Activated CD8-positive, alpha-beta memory T cell treated with anti-CD3 and anti-CD28 coated beads, Interleukin-2, amount 50 U/mL, for 1 hour (primary cell): ENCODE data around the gene HMGB2.

Experiments
- DNase-seq: peaks from one replicate; pipeline ENCODE4 v3.0.0-alpha.2; 2020; ENCODE audit errors: extremely low read depth

The HMGB2 gene

GRCh38 chr4:173334891-173335752, 964 bp upstream of the HMGB2 start:
- DNase-seq, result no peak

GRCh38 chr4:173333658-173334084, 487 bp downstream of the HMGB2 start:
- DNase-seq, result no peak

GRCh38 chr4:173332963-173333657, 1.0 kb downstream of the HMGB2 start:
- DNase-seq, result no peak

- no peak for DNase-seq
Measured at GRCh38 chr4:173332021-173332487, 2.1 kb downstream of the HMGB2 start.

GRCh38 chr4:173330590-173330989, 3.6 kb downstream of the HMGB2 start:
- no peak for DNase-seq

- no peak for DNase-seq
Measured at GRCh38 chr4:173328236-173328901, 5.8 kb downstream of the HMGB2 start.

- DNase-seq, result no peak
Measured at GRCh38 chr4:173325007-173325736, 9.0 kb downstream of the HMGB2 start.

GRCh38 chr4:173319696-173320095, 14.5 kb downstream of the HMGB2 start:
- DNase-seq, result no peak

- no peak for DNase-seq
Measured at GRCh38 chr4:173318648-173319211, 15.4 kb downstream of the HMGB2 start.

GRCh38 chr4:173318240-173318639, 15.9 kb downstream of the HMGB2 start:
- DNase-seq, result no peak

GRCh38 chr4:173317004-173317403, 17.2 kb downstream of the HMGB2 start:
- no peak for DNase-seq

- no peak for DNase-seq
Measured at GRCh38 chr4:173316060-173316459, 18.1 kb downstream of the HMGB2 start.

GRCh38 chr4:173314715-173315114, 19.4 kb downstream of the HMGB2 start:
- DNase-seq, result no peak

GRCh38 chr4:173311368-173311767, 22.8 kb downstream of the HMGB2 start:
- no peak for DNase-seq

GRCh38 chr4:173307778-173308177, 26.4 kb downstream of the HMGB2 start:
- DNase-seq, result no peak

- no peak for DNase-seq
Measured at GRCh38 chr4:173301518-173302201, 32.5 kb downstream of the HMGB2 start.

- DNase-seq, result no peak
Measured at GRCh38 chr4:173294444-173294843, 39.7 kb downstream of the HMGB2 start.

GRCh38 chr4:173293663-173294062, 40.5 kb downstream of the HMGB2 start:
- DNase-seq, result no peak

- DNase-seq, result no peak
Measured at GRCh38 chr4:173291899-173292298, 42.3 kb downstream of the HMGB2 start.

GRCh38 chr4:173289353-173289727, 44.8 kb downstream of the HMGB2 start:
- DNase-seq, result no peak
